Measurements from ENCODE around the gene KDELR1.

DNA sequence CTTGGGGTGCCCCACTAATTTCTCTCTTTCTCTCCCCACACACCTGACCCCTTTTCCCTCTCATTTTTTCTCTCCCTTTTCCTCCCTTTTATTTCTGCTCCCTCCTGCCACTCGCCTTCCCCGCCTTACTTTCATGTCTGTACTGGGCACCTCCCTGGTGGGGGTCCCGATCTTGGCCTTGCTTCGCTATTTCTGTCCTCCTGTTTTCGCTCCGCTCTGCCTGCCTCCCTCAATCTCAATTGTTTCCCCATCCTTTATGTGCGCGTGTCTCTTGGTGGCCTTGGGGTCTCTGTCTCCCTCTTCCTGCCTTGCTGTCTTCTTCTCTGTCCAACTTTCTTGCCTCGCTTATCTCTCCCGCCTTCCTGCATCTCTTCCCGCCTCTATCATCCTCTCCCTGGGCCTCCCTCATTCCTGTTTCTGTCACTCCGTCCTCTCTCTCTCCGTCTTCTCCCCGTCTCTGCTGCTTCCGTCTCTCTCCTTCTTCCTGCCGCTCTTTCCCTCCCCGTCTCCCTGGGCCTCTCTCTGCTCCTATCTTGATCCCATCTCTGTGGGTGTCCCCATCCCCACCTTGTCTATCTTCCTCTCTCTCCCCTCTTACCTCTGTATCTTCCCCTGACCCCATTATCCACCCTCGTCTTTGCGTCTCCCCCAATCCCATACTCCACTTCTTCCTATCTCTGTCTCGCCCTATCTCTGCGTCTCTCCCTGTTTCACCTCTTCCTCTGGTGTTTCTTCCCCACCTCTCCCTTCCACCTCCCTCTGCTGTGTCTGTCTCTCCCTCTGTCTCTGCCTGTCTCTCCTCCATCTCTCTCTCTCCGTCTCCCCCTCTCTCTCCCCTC, 6.1 kb upstream of the KDELR1 start:
- TF ChIP-seq, protein P1, sequence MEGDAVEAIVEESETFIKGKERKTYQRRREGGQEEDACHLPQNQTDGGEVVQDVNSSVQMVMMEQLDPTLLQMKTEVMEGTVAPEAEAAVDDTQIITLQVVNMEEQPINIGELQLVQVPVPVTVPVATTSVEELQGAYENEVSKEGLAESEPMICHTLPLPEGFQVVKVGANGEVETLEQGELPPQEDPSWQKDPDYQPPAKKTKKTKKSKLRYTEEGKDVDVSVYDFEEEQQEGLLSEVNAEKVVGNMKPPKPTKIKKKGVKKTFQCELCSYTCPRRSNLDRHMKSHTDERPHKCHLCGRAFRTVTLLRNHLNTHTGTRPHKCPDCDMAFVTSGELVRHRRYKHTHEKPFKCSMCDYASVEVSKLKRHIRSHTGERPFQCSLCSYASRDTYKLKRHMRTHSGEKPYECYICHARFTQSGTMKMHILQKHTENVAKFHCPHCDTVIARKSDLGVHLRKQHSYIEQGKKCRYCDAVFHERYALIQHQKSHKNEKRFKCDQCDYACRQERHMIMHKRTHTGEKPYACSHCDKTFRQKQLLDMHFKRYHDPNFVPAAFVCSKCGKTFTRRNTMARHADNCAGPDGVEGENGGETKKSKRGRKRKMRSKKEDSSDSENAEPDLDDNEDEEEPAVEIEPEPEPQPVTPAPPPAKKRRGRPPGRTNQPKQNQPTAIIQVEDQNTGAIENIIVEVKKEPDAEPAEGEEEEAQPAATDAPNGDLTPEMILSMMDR (IDR thresholded peaks at IDR 0.05), result no peak
- no peak for TF ChIP-seq POLR2A (IDR thresholded peaks at IDR 0.05)
